Measurements from ENCODE around the gene ACTN2. TPM values are rescaled to one million over a fixed set of nuclear protein-coding genes. Genes with fewer than 3 reads are reported as not detected.

ACTN2 gene
- total RNA-seq, 1 donor from 2014 or later = 2.4 TPM

DNA sequence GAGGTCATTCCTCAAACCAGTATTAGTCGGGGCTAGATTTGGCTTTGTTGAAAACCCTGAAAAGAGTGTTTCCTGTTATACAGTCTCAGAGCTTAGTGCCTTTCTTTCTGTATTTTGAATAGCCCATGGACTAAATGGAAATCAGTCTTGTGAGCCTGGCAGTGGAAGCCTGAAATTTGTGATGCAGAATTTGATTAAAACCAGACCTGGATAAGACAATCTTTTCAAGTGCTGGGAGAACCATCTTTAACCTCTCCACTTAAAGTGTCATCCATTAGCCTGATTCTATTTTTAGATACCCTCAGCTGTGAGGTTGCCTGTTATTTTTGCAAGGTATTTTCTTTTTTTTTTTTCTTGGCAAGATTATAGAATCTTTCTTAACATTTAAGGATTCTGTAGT is 19.5 kb downstream of the ACTN2 start:
- H3K27ac Mint-ChIP-seq = no peak overlapping the region
- H3K4me3 Mint-ChIP-seq = no peak overlapping the region
- H3K36me3 Mint-ChIP-seq = no peaks in the 10 kb centered on the region

DNA sequence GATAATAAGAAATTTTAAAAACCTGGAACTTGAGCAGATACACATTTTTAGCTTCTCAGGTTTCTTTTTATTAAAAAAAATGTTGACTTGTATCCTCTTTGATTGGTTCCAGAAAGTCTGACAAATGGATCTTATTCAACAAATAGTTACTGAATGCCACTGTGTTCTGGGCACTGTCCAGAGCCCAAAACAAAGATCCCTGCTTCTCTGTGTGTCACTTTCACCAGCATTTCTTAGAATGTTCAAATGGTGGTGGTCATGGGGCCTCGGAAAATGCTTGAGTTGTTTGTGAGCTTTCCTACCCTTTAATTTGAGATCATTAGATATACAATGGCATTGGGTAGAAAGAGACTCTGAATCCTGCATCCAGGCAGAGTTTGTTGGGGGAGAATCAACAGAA is 19.9 kb downstream of the ACTN2 start:
- TF ChIP-seq, protein P1, sequence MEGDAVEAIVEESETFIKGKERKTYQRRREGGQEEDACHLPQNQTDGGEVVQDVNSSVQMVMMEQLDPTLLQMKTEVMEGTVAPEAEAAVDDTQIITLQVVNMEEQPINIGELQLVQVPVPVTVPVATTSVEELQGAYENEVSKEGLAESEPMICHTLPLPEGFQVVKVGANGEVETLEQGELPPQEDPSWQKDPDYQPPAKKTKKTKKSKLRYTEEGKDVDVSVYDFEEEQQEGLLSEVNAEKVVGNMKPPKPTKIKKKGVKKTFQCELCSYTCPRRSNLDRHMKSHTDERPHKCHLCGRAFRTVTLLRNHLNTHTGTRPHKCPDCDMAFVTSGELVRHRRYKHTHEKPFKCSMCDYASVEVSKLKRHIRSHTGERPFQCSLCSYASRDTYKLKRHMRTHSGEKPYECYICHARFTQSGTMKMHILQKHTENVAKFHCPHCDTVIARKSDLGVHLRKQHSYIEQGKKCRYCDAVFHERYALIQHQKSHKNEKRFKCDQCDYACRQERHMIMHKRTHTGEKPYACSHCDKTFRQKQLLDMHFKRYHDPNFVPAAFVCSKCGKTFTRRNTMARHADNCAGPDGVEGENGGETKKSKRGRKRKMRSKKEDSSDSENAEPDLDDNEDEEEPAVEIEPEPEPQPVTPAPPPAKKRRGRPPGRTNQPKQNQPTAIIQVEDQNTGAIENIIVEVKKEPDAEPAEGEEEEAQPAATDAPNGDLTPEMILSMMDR (conservative IDR thresholded peaks at IDR 0.05) = no peak
- no peaks in the 10 kb centered on the region for H3K9me3 Mint-ChIP-seq
- no peak overlapping the region for H3K4me3 Mint-ChIP-seq
- no peaks in the 10 kb centered on the region for H3K36me3 Mint-ChIP-seq
- H3K27me3 Mint-ChIP-seq = no peaks in the 10 kb centered on the region
- no peak for DNase-seq (ENCODE audit: extremely low spot score, unreplicated experiment)
- H3K4me1 Mint-ChIP-seq (ENCODE audit: unreplicated experiment) = peaks cover 10% of the 10 kb centered on the region
- H3K27ac Mint-ChIP-seq = no peak overlapping the region

More for the DNA sequence above, 19.5 kb downstream of the ACTN2 start:
- H3K4me1 Mint-ChIP-seq (ENCODE audit: unreplicated experiment) = peaks cover 10% of the 10 kb centered on the region
- DNase-seq (ENCODE audit: extremely low spot score, unreplicated experiment) = no peak
- no peaks in the 10 kb centered on the region for H3K27me3 Mint-ChIP-seq
- TF ChIP-seq, protein P1 (conservative IDR thresholded peaks at IDR 0.05) = no peak
- H3K9me3 Mint-ChIP-seq = no peaks in the 10 kb centered on the region

DNA sequence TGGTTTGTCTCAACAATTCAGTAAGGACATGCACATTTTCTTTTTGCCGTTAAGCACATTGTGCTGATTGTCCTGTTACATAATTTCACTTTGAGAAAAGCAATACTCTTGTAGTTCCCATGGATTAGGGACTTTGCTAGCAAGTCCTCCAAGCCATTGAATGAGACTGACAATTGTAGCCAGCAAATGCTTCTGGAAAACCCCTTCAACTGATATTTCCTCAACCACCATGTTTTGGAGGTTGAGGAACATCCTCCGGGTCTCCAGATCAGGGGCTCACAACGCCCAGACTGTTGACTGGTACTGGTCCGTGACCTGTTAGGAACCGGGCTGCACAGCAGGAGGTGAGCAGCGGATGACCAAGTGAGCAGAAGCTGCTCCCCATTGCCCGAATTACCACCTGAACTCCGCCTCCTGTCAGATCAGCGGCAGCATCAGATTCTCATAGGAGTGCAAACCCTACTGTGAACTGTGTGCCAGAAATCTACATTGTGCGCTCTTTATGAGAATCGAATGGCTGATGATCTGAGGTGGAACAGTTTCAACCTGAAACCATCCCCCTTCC is 24.1 kb downstream of the ACTN2 start:
- Mint-ChIP-seq H3K27me3 (no peaks in the 10 kb centered on the region), H3K4me1 (ENCODE audit: unreplicated experiment) (peaks cover 8% of the 10 kb centered on the region), H3K27ac (no peak overlapping the region), H3K9me3 (no peaks in the 10 kb centered on the region), H3K4me3 (no peak overlapping the region), H3K36me3 (no peaks in the 10 kb centered on the region)
- no peak for DNase-seq (ENCODE audit: extremely low spot score, unreplicated experiment)
- TF ChIP-seq, protein P1 (conservative IDR thresholded peaks at IDR 0.05) = no peak

DNA sequence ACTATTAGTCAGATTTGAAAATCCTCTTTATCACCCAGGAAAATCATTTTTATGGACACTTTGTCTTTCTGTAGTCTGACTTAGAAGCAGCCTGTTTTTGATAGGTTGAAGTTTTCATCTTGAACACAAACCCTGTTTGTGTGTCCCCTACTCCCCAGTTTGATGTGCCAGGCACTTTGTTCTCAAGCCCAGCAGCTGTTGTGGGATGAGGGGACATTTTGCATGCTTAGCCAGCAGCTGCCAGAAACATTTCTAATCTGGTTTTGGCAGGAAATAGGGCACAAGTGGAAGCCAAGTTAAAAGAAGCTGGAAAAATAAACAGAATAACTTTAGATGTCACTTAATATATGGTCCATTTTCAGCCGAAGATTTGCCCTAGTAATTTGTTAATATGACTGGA is 29.9 kb downstream of the ACTN2 start:
- no peak overlapping the region for H3K27ac Mint-ChIP-seq
- H3K4me1 Mint-ChIP-seq (ENCODE audit: unreplicated experiment) = no peaks in the 10 kb centered on the region
- no peak overlapping the region for H3K4me3 Mint-ChIP-seq
- no peaks in the 10 kb centered on the region for H3K36me3 Mint-ChIP-seq
- no peaks in the 10 kb centered on the region for H3K9me3 Mint-ChIP-seq
- peaks cover 4% of the 10 kb centered on the region for H3K27me3 Mint-ChIP-seq
- TF ChIP-seq, protein P1 (conservative IDR thresholded peaks at IDR 0.05) = no peak
- no peak for DNase-seq (ENCODE audit: extremely low spot score, unreplicated experiment)

DNA sequence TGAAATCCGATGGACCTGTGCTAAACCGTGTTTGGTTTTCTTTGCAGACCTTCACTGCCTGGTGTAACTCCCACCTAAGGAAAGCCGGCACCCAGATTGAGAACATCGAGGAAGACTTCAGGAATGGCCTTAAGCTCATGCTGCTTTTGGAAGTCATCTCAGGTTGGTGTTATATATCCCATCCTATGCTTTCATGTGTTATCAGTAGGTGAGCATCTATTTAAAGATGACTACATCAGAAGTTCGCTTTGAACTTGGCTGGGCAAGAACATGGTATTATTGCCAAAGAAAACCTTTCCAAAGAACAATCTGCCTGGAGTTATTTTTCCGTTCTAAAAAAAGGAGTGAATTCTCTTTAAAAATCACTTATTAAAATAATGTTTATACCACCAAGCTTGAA is 31.5 kb downstream of the ACTN2 start:
- peaks cover 4% of the 10 kb centered on the region for H3K27me3 Mint-ChIP-seq
- H3K4me3 Mint-ChIP-seq = no peak overlapping the region
- no peaks in the 10 kb centered on the region for H3K9me3 Mint-ChIP-seq
- DNase-seq (ENCODE audit: extremely low spot score, unreplicated experiment) = no peak
- H3K27ac Mint-ChIP-seq = no peak overlapping the region
- TF ChIP-seq, protein P1 (conservative IDR thresholded peaks at IDR 0.05) = no peak
- H3K4me1 Mint-ChIP-seq (ENCODE audit: unreplicated experiment) = no peaks in the 10 kb centered on the region
- no peaks in the 10 kb centered on the region for H3K36me3 Mint-ChIP-seq

DNA sequence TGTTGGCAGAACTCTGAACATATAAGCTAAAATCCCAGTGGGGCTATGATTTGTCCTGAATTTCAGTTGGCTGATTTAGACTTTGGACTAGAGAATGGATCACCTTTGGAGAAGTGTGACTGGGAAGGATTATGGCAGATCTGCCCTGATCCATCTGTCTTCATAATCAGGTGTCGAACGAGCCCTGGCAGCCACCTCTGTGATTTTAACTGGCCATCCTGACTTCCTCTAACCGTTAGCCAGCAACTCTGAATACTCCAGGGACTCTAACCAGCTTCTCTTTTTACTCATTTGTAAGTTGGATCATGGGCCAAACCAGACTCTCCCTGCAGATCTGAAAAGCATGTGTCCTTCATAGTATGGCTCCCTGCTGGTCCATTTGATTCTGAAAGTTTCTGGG is 32.0 kb downstream of the ACTN2 start:
- TF ChIP-seq, protein P1 (conservative IDR thresholded peaks at IDR 0.05) = no peak
- Mint-ChIP-seq H3K27me3 (peaks cover 4% of the 10 kb centered on the region), H3K4me3 (no peak overlapping the region), H3K27ac (no peak overlapping the region), H3K36me3 (no peaks in the 10 kb centered on the region), H3K9me3 (no peaks in the 10 kb centered on the region), H3K4me1 (ENCODE audit: unreplicated experiment) (no peaks in the 10 kb centered on the region)
- no peak for DNase-seq (ENCODE audit: extremely low spot score, unreplicated experiment)
